ENCODE data around the gene ROBO1.
"Not testable (repeated sequence)": the region's sequence is repeated elsewhere in the genome, so short reads cannot be mapped to it uniquely, and the experiment has no call there.

GRCh38 chr3:79790177-79790576 is 22.4 kb upstream of the ROBO1 start:
- TF ChIP-seq CTCF (IDR thresholded peaks at IDR 0.05; ENCODE audit: insufficient read depth, low read length, poor library complexity, severe bottlenecking); EZH2phosphoT487 (conservative IDR thresholded peaks at IDR 0.05; ENCODE audit: low read length): not testable (repeated sequence)
